ENCODE results near the gene FEZF1. TPM values are rescaled to one million over a fixed set of nuclear protein-coding genes. Genes with fewer than 3 reads are reported as not detected.
A peak's percentile ranks its signal among the peaks of the same experiment; 100 is the strongest.

Gene FEZF1
- total and polyA plus RNA-seq, 10 donors, result 0.04 TPM; not detected in 9

GRCh38 chr7:122304996-122305421, 459 bp upstream of the FEZF1 start:
- H3K27ac ChIP-seq, result no peak overlapping the region
- H3K27me3 ChIP-seq (replicated peaks in 1 of 7), result peaks cover 9 to 100% (median 97%) of the 10 kb centered on the region in 7 donors
- no peaks in the 10 kb centered on the region for H3K36me3 ChIP-seq
- H3K4me3 ChIP-seq, result peak overlapping the region in 3 of 8 donors; percentile 10 to 56 (median 19)
- DNase-seq, result no peak
- 1 to 5% (median 3%) methylated on average over 24 of the region's 24 CpGs for WGBS, 5 donors
- no peak for TF ChIP-seq POLR2A (IDR thresholded peaks at IDR 0.05)
- TF ChIP-seq POLR2AphosphoS5 (IDR thresholded peaks at IDR 0.05), result no peak
- TF ChIP-seq CTCF (IDR thresholded peaks at IDR 0.05 in 8 of 11, conservative IDR thresholded peaks at IDR 0.05 in 3 of 11), result no peak
- intact Hi-C loops (cut with DNase I; ENCODE audit: low total_unique reads), result no loop called here
- H3K4me1 ChIP-seq, result peaks cover 0 to 45% (median 19%) of the 10 kb centered on the region in 6 donors
- H3K9me3 ChIP-seq, result peaks cover 0 to 16% (median 0%) of the 10 kb centered on the region in 8 donors

- intact Hi-C loops (cut with DNase I; ENCODE audit: low total_unique reads), result no loop called here
- Histone ChIP-seq H3K4me3 (peak overlapping the region in 1 of 8 donors; percentile 56), H3K36me3 (no peaks in the 10 kb centered on the region), H3K27me3 (replicated peaks in 1 of 7) (peaks cover 12 to 100% (median 97%) of the 10 kb centered on the region in 7 donors), H3K27ac (no peak overlapping the region), H3K9me3 (peaks cover 0 to 16% (median 0%) of the 10 kb centered on the region in 8 donors), H3K4me1 (peaks cover 0 to 46% (median 19%) of the 10 kb centered on the region in 6 donors)
- DNase-seq, result peak; percentile 66
- 4 to 9% (median 6%) methylated on average over 29 to 48 of the region's 48 CpGs for WGBS, 5 donors
- TF ChIP-seq POLR2AphosphoS5 (IDR thresholded peaks at IDR 0.05), result no peak
- TF ChIP-seq CTCF (IDR thresholded peaks at IDR 0.05 in 8 of 11, conservative IDR thresholded peaks at IDR 0.05 in 3 of 11), result no peak
- TF ChIP-seq POLR2A (IDR thresholded peaks at IDR 0.05), result no peak
These were observed 825 bp downstream of the FEZF1 start for GRCh38 chr7:122303531-122304318.

- TF ChIP-seq POLR2AphosphoS5 (IDR thresholded peaks at IDR 0.05) (no peak), POLR2A (IDR thresholded peaks at IDR 0.05) (no peak), CTCF (IDR thresholded peaks at IDR 0.05 in 8 of 11, conservative IDR thresholded peaks at IDR 0.05 in 3 of 11) (no peak)
- Histone ChIP-seq H3K36me3 (no peaks in the 10 kb centered on the region), H3K27ac (no peak overlapping the region), H3K4me3 (no peak overlapping the region), H3K9me3 (peaks cover 0 to 16% (median 0%) of the 10 kb centered on the region in 8 donors), H3K4me1 (peaks cover 0 to 46% (median 19%) of the 10 kb centered on the region in 6 donors), H3K27me3 (replicated peaks in 1 of 7) (peaks cover 12 to 100% (median 97%) of the 10 kb centered on the region in 7 donors)
- intact Hi-C loops (cut with DNase I; ENCODE audit: low total_unique reads), result no loop called here
- DNase-seq, result no peak
- WGBS, 5 donors, result 9 to 12% (median 11%) methylated on average over 15 to 16 of the region's 16 CpGs
These were observed 1.6 kb downstream of the FEZF1 start for GRCh38 chr7:122302761-122303530.
